H1 (cell line): ENCODE results near the gene DIPK1C. TPM values are rescaled to one million over a fixed set of nuclear protein-coding genes. Genes with fewer than 3 reads are reported as not detected.

Experiments used
- CHD7 ChIP-seq: fragments of 300-600 bp; sonication (generic); IDR thresholded peaks from 2 replicates; pipeline ENCODE4 v1.7.1; 2012; ENCODE audit warnings: low read length, moderate library complexity, mild to moderate bottlenecking, inconsistent platforms; ENCODE audit not compliant: insufficient replicate concordance
- KDM1A ChIP-seq: fragments of 200-600, 300-600 bp; sonication (generic); IDR thresholded peaks from 2 replicates; pipeline ENCODE4 v1.7.1; 2016; ENCODE audit warnings: mild to moderate bottlenecking, low read length, borderline replicate concordance
- KDM5A ChIP-seq: fragments of 200-600 bp; IDR thresholded peaks from 2 replicates; pipeline ENCODE4 v1.7.1; 2012; ENCODE audit warnings: mild to moderate bottlenecking, low read length, inconsistent platforms, mixed read lengths
- POLR2A ChIP-seq, 2 experiments: IDR thresholded peaks; 1 replicate in 1 of 2; 2 replicates in 1 of 2; pipeline ENCODE4 v1.6.1; 2011; ENCODE audit warnings: low read depth in 2 of 2, low read length in 2 of 2, mild to moderate bottlenecking in 2 of 2; ENCODE audit errors: control extremely low read depth in 1 of 2
- SIX5 ChIP-seq: IDR thresholded peaks from 2 replicates; pipeline ENCODE4 v1.6.1; 2011; ENCODE audit warnings: mild to moderate bottlenecking, low read depth, low read length
- ZNF274 ChIP-seq: IDR thresholded peaks from 2 replicates; pipeline ENCODE4 v1.7.0; 2012; ENCODE audit warnings: low read length, borderline replicate concordance; ENCODE audit errors: extremely low read depth
- polyA plus RNA-seq, 7 experiments: library from polyadenylated mRNA; depleted of rRNA in 3 of 7; stranded (reverse) in 5 of 7; unstranded in 2 of 7; fragments of >200 nt in 5 of 7; fragments of 200-250 nt in 2 of 7; gene quantifications; 1 replicate in 5 of 7; 2 replicates in 1 of 7; 4 replicates in 1 of 7; pipeline versions ENCODE4 v1.2.1 to v1.2.3, GENCODE V29; 2011 to 2013; ENCODE audit warnings: missing spikeins in 2 of 7, mixed read lengths in 2 of 7
- total RNA-seq: library from RNA; stranded (reverse); fragmentation: NEBNext Ultra II Directional; extraction: Animal tissue kit (Norgen Biotek cat#: 25700); gene quantifications from 2 replicates; pipeline ENCODE4 v1.2.1, GENCODE V29; 2021

The DIPK1C gene
- total and polyA plus RNA-seq, 2 of the 8 experiments (the other 6 are each of a cell fraction or from before 2014, with no cell fraction given), result 0.08 TPM; not detected in 1

- no peak for TF ChIP-seq CHD7
- no peak for TF ChIP-seq POLR2A (IDR thresholded peaks at IDR 0.05; ENCODE audit: control extremely low read depth in 1 of 2, low read depth in 2 of 2, low read length in 2 of 2)
- no peak for TF ChIP-seq SIX5
- TF ChIP-seq ZNF274, result no peak
- no peak for TF ChIP-seq KDM5A
- TF ChIP-seq KDM1A, result no peak
Observed at GRCh38 chr18:74446178-74446577, 10.9 kb downstream of the DIPK1C start (continued).
